Ishikawa (cell line): ENCODE results near the gene LIMK2.

ENCODE experiments used
- CEBPB ChIP-seq: IDR thresholded peaks from 2 replicates; pipeline ENCODE4 v1.6.1; 2012
- CREB1 ChIP-seq: IDR thresholded peaks from 2 replicates; pipeline ENCODE4 v1.6.1; 2012; ENCODE audit warnings: low read depth
- EGR1 ChIP-seq: IDR thresholded peaks from 2 replicates; pipeline ENCODE4 v1.6.1; 2012
- EP300 ChIP-seq: IDR thresholded peaks from 2 replicates; pipeline ENCODE4 v1.6.1; 2012; ENCODE audit warnings: borderline replicate concordance
- FOXM1 ChIP-seq: IDR thresholded peaks from 2 replicates; pipeline ENCODE4 v1.6.1; 2012; ENCODE audit warnings: low read depth, borderline replicate concordance
- NFIC ChIP-seq: IDR thresholded peaks from 2 replicates; pipeline ENCODE4 v1.6.1; 2012
- RAD21 ChIP-seq: IDR thresholded peaks from 2 replicates; pipeline ENCODE4 v1.6.1; 2012; ENCODE audit warnings: low read depth
- TAF1 ChIP-seq: IDR thresholded peaks from 2 replicates; pipeline ENCODE4 v1.6.1; 2012; ENCODE audit warnings: low read depth, mild to moderate bottlenecking
- TCF12 ChIP-seq: IDR thresholded peaks from 2 replicates; pipeline ENCODE4 v1.6.1; 2012; ENCODE audit warnings: low read depth
- TEAD4 ChIP-seq: IDR thresholded peaks from 2 replicates; pipeline ENCODE4 v1.6.1; 2012
- YY1 ChIP-seq: IDR thresholded peaks from 2 replicates; pipeline ENCODE4 v1.6.1; 2012; ENCODE audit warnings: low read depth
- ZBTB7A ChIP-seq: IDR thresholded peaks from 2 replicates; pipeline ENCODE4 v1.6.1; 2012; ENCODE audit warnings: low read depth
- TF ChIP-seq, protein P1 (sequence below): IDR thresholded peaks from 2 replicates; pipeline ENCODE4 v1.6.1; 2012
- TF ChIP-seq, protein P2 (sequence below): IDR thresholded peaks from 2 replicates; pipeline ENCODE4 v1.6.1; 2012; ENCODE audit warnings: low read depth, mild to moderate bottlenecking
- TF ChIP-seq, protein P3 (sequence below): IDR thresholded peaks from 2 replicates; pipeline ENCODE4 v1.6.1; 2012

Gene LIMK2

DNA sequence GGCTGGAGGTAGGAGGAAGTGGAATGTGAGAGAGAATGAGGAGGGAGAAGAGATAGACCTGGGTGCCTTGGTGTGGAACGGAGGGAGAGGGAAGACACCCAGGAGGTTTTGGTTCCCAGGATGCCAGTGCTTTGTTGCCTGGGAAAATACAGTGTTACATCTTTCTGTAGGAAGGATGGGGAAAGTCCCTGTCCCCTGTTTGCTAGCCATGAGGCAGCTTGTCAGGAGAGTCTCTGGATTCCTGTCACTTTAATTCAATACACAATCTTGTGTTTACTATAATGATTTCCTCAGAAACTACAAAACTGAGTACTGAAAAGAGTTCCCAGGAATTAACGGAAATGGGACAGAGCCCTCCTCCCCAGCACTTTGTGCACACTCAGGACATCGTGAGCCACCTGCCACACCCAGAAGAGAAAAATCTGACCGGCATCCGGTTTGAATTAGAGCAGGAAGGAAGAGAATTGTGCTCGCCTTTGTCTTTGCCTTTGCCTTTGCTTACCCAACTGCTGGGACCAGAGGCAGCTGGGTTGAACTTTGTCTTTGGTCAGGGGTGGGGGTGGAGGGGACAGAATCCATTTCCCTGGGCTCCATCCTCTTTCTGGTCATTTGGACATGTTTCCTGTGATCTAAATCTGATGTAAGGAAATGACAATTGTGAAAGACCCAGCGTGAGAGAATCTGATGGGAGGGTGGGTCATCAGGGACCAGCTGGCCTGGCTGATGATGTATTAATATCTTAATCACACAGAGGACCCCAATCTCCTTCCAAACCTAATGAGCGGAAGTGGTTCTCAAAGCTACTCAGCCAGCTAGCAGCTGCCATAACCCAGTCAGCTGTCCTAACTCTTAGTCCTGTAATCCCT lies 1.3 kb upstream of the LIMK2 start:
- TF ChIP-seq TCF12 (no peak), CREB1 (no peak), TEAD4 (no peak), FOXM1 (no peak), EP300 (no peak), EGR1 (no peak), YY1 (no peak), RAD21 (no peak)

DNA sequence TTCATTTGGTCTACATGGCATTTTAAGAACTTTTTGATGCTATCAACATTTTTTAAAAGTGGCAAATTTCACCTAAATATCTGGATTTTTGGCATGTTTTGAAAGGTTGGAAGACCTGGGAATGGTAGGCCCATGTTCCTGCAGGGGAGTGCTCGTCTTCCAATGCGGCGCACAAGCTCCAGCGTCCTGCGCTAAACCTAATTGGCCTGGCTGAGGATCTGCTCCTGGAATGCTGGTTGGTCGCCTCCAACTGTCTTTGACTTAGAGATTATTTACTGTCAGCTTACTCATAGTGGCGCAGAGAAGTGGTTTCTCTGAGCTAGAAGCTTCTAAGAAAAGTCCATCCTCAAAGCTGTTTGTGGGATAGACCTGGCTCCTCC lies 626 bp upstream of the LIMK2 start:
- TF ChIP-seq NFIC (no peak), YY1 (no peak), CREB1 (no peak), EGR1 (no peak), TAF1 (no peak), EP300 (no peak), TEAD4 (no peak), TCF12 (no peak)
- TF ChIP-seq, protein P1, sequence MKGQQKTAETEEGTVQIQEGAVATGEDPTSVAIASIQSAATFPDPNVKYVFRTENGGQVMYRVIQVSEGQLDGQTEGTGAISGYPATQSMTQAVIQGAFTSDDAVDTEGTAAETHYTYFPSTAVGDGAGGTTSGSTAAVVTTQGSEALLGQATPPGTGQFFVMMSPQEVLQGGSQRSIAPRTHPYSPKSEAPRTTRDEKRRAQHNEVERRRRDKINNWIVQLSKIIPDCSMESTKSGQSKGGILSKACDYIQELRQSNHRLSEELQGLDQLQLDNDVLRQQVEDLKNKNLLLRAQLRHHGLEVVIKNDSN = no peak

DNA sequence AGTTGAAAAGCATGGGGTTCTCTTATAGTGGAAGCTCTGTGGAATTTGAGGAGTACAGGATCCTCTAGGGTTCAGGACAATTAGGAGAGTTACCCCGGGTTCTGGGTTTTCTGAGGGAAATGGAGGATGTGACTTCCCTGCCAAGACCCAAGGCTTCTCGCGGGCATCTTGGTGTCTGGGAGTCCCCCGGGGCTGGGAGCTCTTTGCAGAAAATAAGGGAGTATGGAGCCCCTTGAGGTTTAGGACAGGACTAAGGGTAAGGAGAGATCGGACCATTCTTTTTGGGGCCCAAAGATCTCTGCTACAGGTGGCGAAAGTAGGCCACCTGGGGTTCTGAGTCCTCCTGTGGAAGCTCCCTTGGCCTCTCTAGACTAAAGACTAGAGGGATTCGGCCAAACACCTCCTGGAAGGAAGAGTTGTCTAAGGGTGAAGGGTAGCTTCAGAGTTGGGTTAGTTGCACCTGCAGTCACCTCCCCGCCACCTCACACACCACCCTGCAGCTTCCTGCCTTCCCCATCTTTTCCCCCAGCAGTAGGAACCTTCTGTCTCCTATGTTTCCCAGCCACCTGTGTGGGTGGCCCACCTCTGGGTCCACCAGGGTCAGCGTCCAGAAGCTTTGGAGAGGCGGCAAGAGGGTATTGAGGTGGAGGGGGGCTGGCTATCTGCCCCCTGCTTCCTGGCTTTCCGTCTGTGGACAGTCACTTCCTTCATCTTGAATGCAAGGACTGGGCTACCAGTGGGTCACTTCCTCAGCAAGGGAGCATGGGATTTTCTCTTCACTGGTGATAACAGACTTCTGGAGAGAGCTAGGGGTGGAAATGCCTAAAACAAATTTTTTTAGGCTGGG lies 908 bp downstream of the LIMK2 start:
- no peak for TF ChIP-seq RAD21
- TF ChIP-seq, protein P2, sequence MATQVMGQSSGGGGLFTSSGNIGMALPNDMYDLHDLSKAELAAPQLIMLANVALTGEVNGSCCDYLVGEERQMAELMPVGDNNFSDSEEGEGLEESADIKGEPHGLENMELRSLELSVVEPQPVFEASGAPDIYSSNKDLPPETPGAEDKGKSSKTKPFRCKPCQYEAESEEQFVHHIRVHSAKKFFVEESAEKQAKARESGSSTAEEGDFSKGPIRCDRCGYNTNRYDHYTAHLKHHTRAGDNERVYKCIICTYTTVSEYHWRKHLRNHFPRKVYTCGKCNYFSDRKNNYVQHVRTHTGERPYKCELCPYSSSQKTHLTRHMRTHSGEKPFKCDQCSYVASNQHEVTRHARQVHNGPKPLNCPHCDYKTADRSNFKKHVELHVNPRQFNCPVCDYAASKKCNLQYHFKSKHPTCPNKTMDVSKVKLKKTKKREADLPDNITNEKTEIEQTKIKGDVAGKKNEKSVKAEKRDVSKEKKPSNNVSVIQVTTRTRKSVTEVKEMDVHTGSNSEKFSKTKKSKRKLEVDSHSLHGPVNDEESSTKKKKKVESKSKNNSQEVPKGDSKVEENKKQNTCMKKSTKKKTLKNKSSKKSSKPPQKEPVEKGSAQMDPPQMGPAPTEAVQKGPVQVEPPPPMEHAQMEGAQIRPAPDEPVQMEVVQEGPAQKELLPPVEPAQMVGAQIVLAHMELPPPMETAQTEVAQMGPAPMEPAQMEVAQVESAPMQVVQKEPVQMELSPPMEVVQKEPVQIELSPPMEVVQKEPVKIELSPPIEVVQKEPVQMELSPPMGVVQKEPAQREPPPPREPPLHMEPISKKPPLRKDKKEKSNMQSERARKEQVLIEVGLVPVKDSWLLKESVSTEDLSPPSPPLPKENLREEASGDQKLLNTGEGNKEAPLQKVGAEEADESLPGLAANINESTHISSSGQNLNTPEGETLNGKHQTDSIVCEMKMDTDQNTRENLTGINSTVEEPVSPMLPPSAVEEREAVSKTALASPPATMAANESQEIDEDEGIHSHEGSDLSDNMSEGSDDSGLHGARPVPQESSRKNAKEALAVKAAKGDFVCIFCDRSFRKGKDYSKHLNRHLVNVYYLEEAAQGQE = no peak
- no peak for TF ChIP-seq NFIC
- no peak for TF ChIP-seq FOXM1
- TF ChIP-seq YY1 = no peak
- TF ChIP-seq EGR1 = no peak
- TF ChIP-seq CEBPB = no peak
- TF ChIP-seq EP300 = no peak
- no peak for TF ChIP-seq TAF1
- TF ChIP-seq, protein P1 = no peak
- no peak for TF ChIP-seq CREB1
- no peak for TF ChIP-seq TEAD4
- TF ChIP-seq TCF12 = no peak
- TF ChIP-seq, protein P3, sequence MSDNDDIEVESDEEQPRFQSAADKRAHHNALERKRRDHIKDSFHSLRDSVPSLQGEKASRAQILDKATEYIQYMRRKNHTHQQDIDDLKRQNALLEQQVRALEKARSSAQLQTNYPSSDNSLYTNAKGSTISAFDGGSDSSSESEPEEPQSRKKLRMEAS = no peak
- no peak for TF ChIP-seq ZBTB7A

DNA sequence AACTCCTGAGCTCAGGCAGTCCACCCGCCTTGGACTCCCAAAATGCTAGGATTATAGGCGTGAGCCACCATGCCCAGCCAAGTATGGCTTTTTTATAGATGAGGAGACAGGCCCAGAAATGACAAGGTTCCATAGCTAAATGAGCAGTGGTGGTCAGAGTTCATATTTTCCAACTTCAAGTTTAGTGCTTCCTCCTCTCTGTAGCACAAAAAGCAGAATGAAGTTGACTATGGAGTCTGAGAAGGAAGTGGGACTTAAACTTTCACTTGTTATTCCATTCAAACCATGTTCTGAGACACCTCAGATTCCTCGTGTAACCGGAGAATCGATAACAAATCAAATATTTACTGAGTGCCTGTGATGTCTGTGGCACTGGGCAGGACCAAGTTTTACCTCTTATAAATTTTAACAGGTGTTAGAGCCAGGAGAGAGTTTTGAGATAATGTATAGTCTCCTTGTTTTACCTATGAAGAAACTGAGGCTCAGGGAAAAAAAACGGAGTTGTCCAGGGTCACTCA lies 3.0 kb downstream of the LIMK2 start:
- TF ChIP-seq CREB1 = no peak
- no peak for TF ChIP-seq FOXM1
- TF ChIP-seq, protein P2 = no peak

DNA sequence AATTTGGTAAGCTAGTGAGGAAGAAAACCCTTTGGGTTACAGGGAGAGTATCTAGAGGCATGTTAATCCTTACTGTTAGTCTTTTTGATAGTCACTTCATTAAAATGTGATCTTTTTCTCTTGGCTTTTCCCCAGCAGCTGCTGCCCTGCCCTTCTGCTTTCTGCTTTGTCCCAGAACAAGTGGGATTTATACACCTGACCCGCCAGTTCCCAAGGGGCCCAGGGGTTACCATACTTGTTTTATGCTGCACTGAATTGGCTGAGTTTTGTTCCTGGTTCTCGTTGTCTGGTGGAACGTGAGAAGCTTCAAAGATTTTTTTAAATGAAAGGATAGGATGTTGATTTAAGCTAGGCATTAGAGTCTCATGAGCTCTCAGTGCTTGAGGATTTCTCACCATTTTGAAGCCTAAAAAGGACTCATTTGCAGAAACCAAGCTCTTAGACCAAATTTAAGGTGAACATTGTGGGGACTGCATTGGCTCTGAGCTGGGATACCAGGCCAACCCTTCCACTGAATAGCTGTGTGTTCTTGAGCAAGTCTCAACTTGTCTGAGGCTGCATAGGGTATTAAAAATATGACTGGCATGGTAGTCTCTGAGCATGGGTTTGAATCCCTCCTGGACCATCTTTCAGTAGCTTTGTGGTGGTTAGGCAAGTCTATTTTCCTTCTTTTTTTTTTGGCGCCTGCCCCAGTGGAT lies 6.6 kb downstream of the LIMK2 start:
- no peak for TF ChIP-seq FOXM1
- no peak for TF ChIP-seq EGR1
- TF ChIP-seq, protein P2 = no peak
- no peak for TF ChIP-seq RAD21
- TF ChIP-seq CREB1 = no peak
- TF ChIP-seq ZBTB7A = no peak
- TF ChIP-seq CEBPB = no peak
- no peak for TF ChIP-seq EP300
- TF ChIP-seq TCF12 = no peak
- TF ChIP-seq YY1 = no peak
- no peak for TF ChIP-seq TAF1
- TF ChIP-seq, protein P1 = no peak
- TF ChIP-seq TEAD4 = no peak
